Measurements from ENCODE around the gene CEACAM21. TPM values are rescaled to one million over a fixed set of nuclear protein-coding genes. Genes with fewer than 3 reads are reported as not detected.

CEACAM21 gene
- total RNA-seq, 4 donors from 2014 or later = 0.60 to 2.2 (median 0.87) TPM; not detected in 1

GRCh38 chr19:41626877-41627276, 50.9 kb downstream of the CEACAM21 start, which contains the start of gene CEACAM4:
CEACAM4 (minus strand) TSS chr19:41627074; CDS start chr19:41626963, 111 bp downstream.
- WGBS, 2 donors = 39 to 40% methylated on average over 7 of the region's 7 CpGs
- Histone ChIP-seq H3K4me3 (peak within 1 kb of the TSS in 2 of 4 donors; percentile 12 to 34), H3K4me1 (no peaks in the 10 kb centered on the region), H3K27me3 (no peaks in the 10 kb centered on the region), H3K27ac (peak within 1 kb of the TSS in 1 of 4 donors; percentile 12), H3K36me3 (no peaks in the 10 kb centered on the region), H3K9me3 (peaks cover 0 to 18% (median 0%) of the 10 kb centered on the region in 4 donors)
- peak in 1 of 2 donors; percentile 24 for TF ChIP-seq EP300 (IDR thresholded peaks at IDR 0.05)
- TF ChIP-seq POLR2A (IDR thresholded peaks at IDR 0.05) = peak; percentile 15 to 34
- TF ChIP-seq CTCF (IDR thresholded peaks at IDR 0.05) = no peak
- DNase-seq (ENCODE audit: low spot score in 2 of 2) = peak in 1 of 2 donors; percentile 11

GRCh38 chr19:41627966-41628675, 52.2 kb downstream of the CEACAM21 start:
- DNase-seq (ENCODE audit: low spot score in 2 of 2) = no peak
- TF ChIP-seq POLR2A (IDR thresholded peaks at IDR 0.05) (no peak), CTCF (IDR thresholded peaks at IDR 0.05) (no peak)
- no peak overlapping the region for H3K27ac ChIP-seq
- no peaks in the 10 kb centered on the region for H3K4me1 ChIP-seq
- H3K4me3 ChIP-seq = no peak overlapping the region
- WGBS, 2 donors = 54 to 81% methylated on average over 6 to 7 of the region's 8 CpGs
- no peaks in the 10 kb centered on the region for H3K27me3 ChIP-seq
- H3K36me3 ChIP-seq = no peaks in the 10 kb centered on the region
- H3K9me3 ChIP-seq = peaks cover 0 to 29% (median 0%) of the 10 kb centered on the region in 4 donors

Other genes starting within 250 kb of the CEACAM21 start
- 10 to 100 TPM; 14.6 to 31.8 (median 23.9) TPM for gene TGFB1, start 222.2 kb upstream of the CEACAM21 start, total RNA-seq
- gene B9D2, start 212.0 kb upstream of the CEACAM21 start, total RNA-seq = 1 to 10 TPM in 3 of 4 donors, under 1 TPM in 1; 0.87 to 8.2 (median 3.6) TPM
- gene TMEM91, start 199.6 kb upstream of the CEACAM21 start, total RNA-seq = 10 to 100 TPM; 20.3 to 50.8 (median 31.5) TPM
- 10 to 100 TPM; 14.0 to 21.3 (median 19.8) TPM for gene EXOSC5, start 178.8 kb upstream of the CEACAM21 start, total RNA-seq
- 10 to 100 TPM; 48.6 to 61.4 (median 54.2) TPM for gene BCKDHA, start 178.3 kb upstream of the CEACAM21 start, total RNA-seq
- gene B3GNT8, start 148.8 kb upstream of the CEACAM21 start, total RNA-seq = 1 to 10 TPM; 3.8 to 9.0 (median 5.7) TPM
- 10 to 100 TPM; 28.8 to 38.7 (median 35.7) TPM for gene DMAC2, start 136.3 kb upstream of the CEACAM21 start, total RNA-seq
- gene ERICH4, start 133.0 kb upstream of the CEACAM21 start, total RNA-seq = not detected
- gene CEACAM4, start 50.9 kb downstream of the CEACAM21 start, total RNA-seq = 1 to 10 TPM in 2 of 4 donors, under 1 TPM in 1, not detected in 1; 0.60 to 1.7 (median 1.6) TPM
- gene CEACAM7, start 112.1 kb downstream of the CEACAM21 start, total RNA-seq = not detected
- not detected for gene CEACAM5, start 132.5 kb downstream of the CEACAM21 start, total RNA-seq
- gene CEACAM6, start 179.4 kb downstream of the CEACAM21 start, total RNA-seq = not detected
- gene CEACAM3, start 220.4 kb downstream of the CEACAM21 start, total RNA-seq = 1 to 10 TPM in 1 of 4 donors, not detected in 3; 1.0 TPM

Data from tibial nerve (tissue), 4 donors.